HG02981 (cell line): ENCODE results near the gene POLRMT.
"Not testable (repeated sequence)": the region's sequence is repeated elsewhere in the genome, so short reads cannot be mapped to it uniquely, and the experiment has no call there.

Experiments
- ATAC-seq: cut with Tn5 transposase; IDR thresholded peaks from one replicate; pipeline ENCODE4 v1.9.1; 2021; ENCODE audit warnings: mild to moderate bottlenecking, moderate library complexity; ENCODE audit not compliant: unreplicated experiment

POLRMT gene

GRCh38 chr19:629961-630714, 3.2 kb downstream of the POLRMT start:
- no peak for ATAC-seq

GRCh38 chr19:629515-629914, 3.8 kb downstream of the POLRMT start:
- not testable (repeated sequence) for ATAC-seq

GRCh38 chr19:628168-628567, 5.2 kb downstream of the POLRMT start:
- ATAC-seq: no peak

- not testable (repeated sequence) for ATAC-seq
Measured at GRCh38 chr19:626566-626965, 6.8 kb downstream of the POLRMT start.

- ATAC-seq: no peak
Measured at GRCh38 chr19:625257-625656, 8.1 kb downstream of the POLRMT start.

GRCh38 chr19:624433-625109, 8.8 kb downstream of the POLRMT start:
- no peak for ATAC-seq

GRCh38 chr19:623974-624373, 9.4 kb downstream of the POLRMT start:
- no peak for ATAC-seq

GRCh38 chr19:623175-623916, 10.0 kb downstream of the POLRMT start:
- ATAC-seq: no peak

GRCh38 chr19:622666-623065, 10.7 kb downstream of the POLRMT start:
- ATAC-seq: no peak

- ATAC-seq: no peak
Measured at GRCh38 chr19:621819-622218, 11.5 kb downstream of the POLRMT start.

GRCh38 chr19:621191-621590, 12.1 kb downstream of the POLRMT start:
- not testable (repeated sequence) for ATAC-seq

- ATAC-seq: no peak
Measured at GRCh38 chr19:620166-620862, 13.0 kb downstream of the POLRMT start.

- no peak for ATAC-seq
Measured at GRCh38 chr19:619286-620002, 13.9 kb downstream of the POLRMT start.

- no peak for ATAC-seq
Measured at GRCh38 chr19:618674-619285, 14.6 kb downstream of the POLRMT start.

- ATAC-seq: no peak
Measured at GRCh38 chr19:618247-618619, 15.1 kb downstream of the POLRMT start.

GRCh38 chr19:617551-618246, 15.6 kb downstream of the POLRMT start:
- ATAC-seq: no peak

- no peak for ATAC-seq
Measured at GRCh38 chr19:616747-617526, 16.4 kb downstream of the POLRMT start.

- no peak for ATAC-seq
Measured at GRCh38 chr19:616062-616700, 17.2 kb downstream of the POLRMT start.
